Endodermal cell (in vitro differentiated cells): ENCODE results near the gene EXOC1. TPM values are rescaled to one million over a fixed set of nuclear protein-coding genes. Genes with fewer than 3 reads are reported as not detected.

Experiments used
- DNase-seq: peaks from one replicate; pipeline ENCODE4 v3.0.0-alpha.2; 2017
- H3K27ac ChIP-seq: 2 replicates; pipeline ENCODE4 v1.5.1; 2013; ENCODE audit warnings: mild to moderate bottlenecking, low read depth, low read length, moderate library complexity
- H3K27me3 ChIP-seq: 2 replicates; pipeline ENCODE4 v1.6.1; 2013; ENCODE audit warnings: mild to moderate bottlenecking, low read length, moderate library complexity; ENCODE audit not compliant: insufficient read depth, control insufficient read depth, poor library complexity, severe bottlenecking
- H3K36me3 ChIP-seq: 2 replicates; pipeline ENCODE4 v1.7.0; 2013; ENCODE audit warnings: mild to moderate bottlenecking, low read length, moderate library complexity; ENCODE audit not compliant: control insufficient read depth, insufficient read depth
- H3K4me1 ChIP-seq: one replicate; pipeline ENCODE4 v1.7.0; 2013; ENCODE audit warnings: low read length; ENCODE audit not compliant: control insufficient read depth, insufficient read depth
- H3K4me3 ChIP-seq: 2 replicates; pipeline ENCODE4 v1.5.1; 2013; ENCODE audit warnings: mild to moderate bottlenecking, low read length, moderate library complexity
- H3K9ac ChIP-seq: 2 replicates; pipeline ENCODE4 v1.6.1; 2013; ENCODE audit warnings: mild to moderate bottlenecking, low read length, moderate library complexity; ENCODE audit not compliant: poor library complexity, severe bottlenecking; ENCODE audit errors: extremely low read depth
- H3K9me3 ChIP-seq: 2 replicates; pipeline ENCODE4 v1.6.1; 2013; ENCODE audit warnings: mild to moderate bottlenecking, low read length, moderate library complexity; ENCODE audit not compliant: control insufficient read depth
- H3K27ac Mint-ChIP-seq: 2 replicates; pipeline ENCODE4 v1.8.0; 2020; ENCODE audit warnings: mixed read lengths
- H3K27me3 Mint-ChIP-seq: 2 replicates; pipeline ENCODE4 v1.8.0; 2021; ENCODE audit warnings: mild to moderate bottlenecking, mixed read lengths; ENCODE audit not compliant: insufficient read depth
- H3K36me3 Mint-ChIP-seq: 2 replicates; pipeline ENCODE4 v1.8.0; 2020; ENCODE audit warnings: low read depth, mixed read lengths
- H3K4me1 Mint-ChIP-seq: 2 replicates; pipeline ENCODE4 v1.8.0; 2020; ENCODE audit warnings: mixed read lengths
- H3K4me3 Mint-ChIP-seq: 2 replicates; pipeline ENCODE4 v1.8.0; 2020; ENCODE audit warnings: mild to moderate bottlenecking, moderate library complexity, mixed read lengths
- H3K9me3 Mint-ChIP-seq: 2 replicates; pipeline ENCODE4 v1.8.0; 2020; ENCODE audit warnings: mild to moderate bottlenecking, mixed read lengths
- CTCF ChIP-seq: fragments of 200-600 bp; sonication (generic); conservative IDR thresholded peaks from 2 replicates; pipeline ENCODE4 v1.5.0; 2021; ENCODE audit warnings: antibody characterized with exemption, mild to moderate bottlenecking
- WGBS, 2 experiments: methylation state at CpG; one replicate each; pipeline versions ENCODE4 v1.1.5 to v1.1.7; 2013; ENCODE audit warnings: missing lambda C conversion rate in 2 of 2, mixed read lengths in 1 of 2; ENCODE audit not compliant: insufficient coverage in 1 of 2, insufficient read length in 1 of 2; 5-methylcytosine and 5-hydroxymethylcytosine counted together
- total RNA-seq, 2 donors: library from RNA; stranded (reverse); fragmentation: NEBNext Ultra II Directional in 1 of 2; extraction: Animal tissue kit (Norgen Biotek cat#: 25700) in 1 of 2; gene quantifications; 2 replicates in 1 of 2; 3 replicates in 1 of 2; pipeline ENCODE4 v1.2.1, GENCODE V29; 2021

Gene EXOC1
- total RNA-seq, 2 donors from 2014 or later, result 26.5 to 26.9 TPM

GRCh38 chr4:55896622-55897021, 43.2 kb downstream of the EXOC1 start:
- Mint-ChIP-seq H3K36me3 (peaks cover 44% of the 10 kb centered on the region), H3K9me3 (no peaks in the 10 kb centered on the region)

GRCh38 chr4:55902677-55903076, 49.2 kb downstream of the EXOC1 start:
- Histone ChIP-seq H3K27ac (no peak overlapping the region), H3K9me3 (no peaks in the 10 kb centered on the region), H3K4me1 (no peaks in the 10 kb centered on the region), H3K9ac (no peak overlapping the region), H3K36me3 (peaks cover 67% of the 10 kb centered on the region), H3K27me3 (no peaks in the 10 kb centered on the region), H3K4me3 (no peak overlapping the region)
- Mint-ChIP-seq H3K4me1 (no peaks in the 10 kb centered on the region), H3K9me3 (no peaks in the 10 kb centered on the region), H3K27ac (no peak overlapping the region), H3K27me3 (no peaks in the 10 kb centered on the region), H3K4me3 (no peak overlapping the region), H3K36me3 (peaks cover 29% of the 10 kb centered on the region)
- TF ChIP-seq CTCF, result no peak
- WGBS, 2 experiments, result 95 to 96% methylated on average over 3 to 4 of the region's 4 CpGs
- DNase-seq, result no peak

More at GRCh38 chr4:55896622-55897021, 43.2 kb downstream of the EXOC1 start:
- Mint-ChIP-seq H3K27me3 (no peaks in the 10 kb centered on the region), H3K4me3 (no peak overlapping the region), H3K4me1 (no peaks in the 10 kb centered on the region), H3K27ac (no peak overlapping the region)
- no peaks in the 10 kb centered on the region for H3K9me3 ChIP-seq
- 87 to 96% methylated on average over 2 to 3 of the region's 3 CpGs for WGBS, 2 experiments
- DNase-seq, result no peak
- H3K9ac ChIP-seq, result no peak overlapping the region
- H3K27ac ChIP-seq, result no peak overlapping the region
- no peaks in the 10 kb centered on the region for H3K4me1 ChIP-seq
- TF ChIP-seq CTCF, result no peak
- H3K27me3 ChIP-seq, result no peaks in the 10 kb centered on the region
- peaks cover 75% of the 10 kb centered on the region for H3K36me3 ChIP-seq
- H3K4me3 ChIP-seq, result no peak overlapping the region

GRCh38 chr4:55903577-55903976, 50.1 kb downstream of the EXOC1 start:
- no peak overlapping the region for H3K9ac ChIP-seq
- Mint-ChIP-seq H3K4me1 (no peaks in the 10 kb centered on the region), H3K36me3 (peaks cover 29% of the 10 kb centered on the region), H3K4me3 (no peak overlapping the region), H3K9me3 (no peaks in the 10 kb centered on the region), H3K27me3 (no peaks in the 10 kb centered on the region), H3K27ac (no peak overlapping the region)
- TF ChIP-seq CTCF, result no peak
- no peak for DNase-seq
- H3K9me3 ChIP-seq, result no peaks in the 10 kb centered on the region
- H3K36me3 ChIP-seq, result peaks cover 60% of the 10 kb centered on the region
- H3K4me1 ChIP-seq, result no peaks in the 10 kb centered on the region
- H3K27me3 ChIP-seq, result no peaks in the 10 kb centered on the region
- no peak overlapping the region for H3K27ac ChIP-seq
- H3K4me3 ChIP-seq, result no peak overlapping the region
